IPS-18c (cell line): Measurements from ENCODE around the gene RER1.

Experiments used
- H3K4me3 ChIP-seq: 2 replicates; pipeline ENCODE4 v1.7.0; 2013; ENCODE audit warnings: low read depth, mild to moderate bottlenecking, low read length, moderate library complexity; ENCODE audit not compliant: insufficient read depth
- H3K9me3 ChIP-seq: one replicate; pipeline ENCODE4 v1.6.1; 2013; ENCODE audit warnings: mild to moderate bottlenecking, low read length, moderate library complexity; ENCODE audit not compliant: control insufficient read depth, insufficient read depth

The RER1 gene

GRCh38 chr1:2443277-2444137 lies 51.9 kb downstream of the RER1 start:
- Histone ChIP-seq H3K4me3 (no peak overlapping the region; the same call in 1 of the 2 replicates), H3K9me3 (no peaks in the 10 kb centered on the region)

GRCh38 chr1:2444138-2444591 lies 52.5 kb downstream of the RER1 start:
- no peaks in the 10 kb centered on the region for H3K9me3 ChIP-seq
- H3K4me3 ChIP-seq = no peak overlapping the region; the same call in 1 of the 2 replicates

GRCh38 chr1:2445162-2445822 lies 53.7 kb downstream of the RER1 start:
- no peak overlapping the region for H3K4me3 ChIP-seq
- no peaks in the 10 kb centered on the region for H3K9me3 ChIP-seq

GRCh38 chr1:2445823-2446215 lies 54.2 kb downstream of the RER1 start:
- H3K4me3 ChIP-seq = no peak overlapping the region
- no peaks in the 10 kb centered on the region for H3K9me3 ChIP-seq

GRCh38 chr1:2446394-2446793 lies 54.8 kb downstream of the RER1 start:
- Histone ChIP-seq H3K9me3 (no peaks in the 10 kb centered on the region), H3K4me3 (no peak overlapping the region)

GRCh38 chr1:2446861-2447260 lies 55.2 kb downstream of the RER1 start:
- Histone ChIP-seq H3K9me3 (no peaks in the 10 kb centered on the region), H3K4me3 (no peak overlapping the region)

GRCh38 chr1:2447276-2448097 lies 55.8 kb downstream of the RER1 start:
- Histone ChIP-seq H3K9me3 (no peaks in the 10 kb centered on the region), H3K4me3 (no peak overlapping the region)

GRCh38 chr1:2448098-2448445 lies 56.4 kb downstream of the RER1 start:
- no peak overlapping the region for H3K4me3 ChIP-seq
- H3K9me3 ChIP-seq = no peaks in the 10 kb centered on the region

GRCh38 chr1:2449636-2450454 lies 58.2 kb downstream of the RER1 start:
- no peak overlapping the region for H3K4me3 ChIP-seq
- H3K9me3 ChIP-seq = no peaks in the 10 kb centered on the region

GRCh38 chr1:2451741-2452140 lies 60.1 kb downstream of the RER1 start:
- H3K9me3 ChIP-seq = no peaks in the 10 kb centered on the region
- H3K4me3 ChIP-seq = no peak overlapping the region

- no peak overlapping the region for H3K4me3 ChIP-seq
- no peaks in the 10 kb centered on the region for H3K9me3 ChIP-seq
These were observed 60.7 kb downstream of the RER1 start for GRCh38 chr1:2452201-2452931.

- H3K9me3 ChIP-seq = no peaks in the 10 kb centered on the region
- no peak overlapping the region for H3K4me3 ChIP-seq
These were observed 61.3 kb downstream of the RER1 start for GRCh38 chr1:2452932-2453315.

- H3K4me3 ChIP-seq = no peak overlapping the region
- H3K9me3 ChIP-seq = no peaks in the 10 kb centered on the region
These were observed 62.6 kb downstream of the RER1 start for GRCh38 chr1:2454227-2454626.
